ENCODE results near the gene SV2C. TPM values are rescaled to one million over a fixed set of nuclear protein-coding genes. Genes with fewer than 3 reads are reported as not detected.
"Not testable (repeated sequence)": the region's sequence is repeated elsewhere in the genome, so short reads cannot be mapped to it uniquely, and the experiment has no call there.

The SV2C gene
- total RNA-seq, 1 donor from 2014 or later, result 0.15 TPM

DNA sequence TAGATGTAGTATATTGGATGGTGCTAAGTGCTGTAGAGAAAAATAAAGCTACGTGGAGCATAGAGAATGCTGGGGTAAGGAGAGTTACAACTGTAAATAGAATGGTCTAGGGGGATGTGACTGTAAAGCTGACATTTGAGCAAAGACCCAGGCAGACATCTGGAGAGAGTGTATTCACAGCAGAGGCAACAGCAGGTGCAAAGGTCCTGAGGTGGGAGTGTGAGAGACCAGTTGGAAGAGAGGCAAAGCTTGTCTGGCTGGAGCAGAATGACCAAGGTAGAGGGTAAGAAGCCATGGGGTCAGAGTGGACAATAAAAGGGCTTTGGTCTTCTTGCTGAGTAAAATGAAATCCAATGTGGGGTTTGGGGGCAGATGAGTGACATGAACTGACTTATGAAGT, 227.0 kb downstream of the SV2C start:
- H3K36me3 Mint-ChIP-seq (ENCODE audit: low read depth, unreplicated experiment), result no peaks in the 10 kb centered on the region
- DNase-seq (ENCODE audit: low spot score), result no peak
- no peak overlapping the region for H3K27ac Mint-ChIP-seq (ENCODE audit: unreplicated experiment)
- H3K4me1 Mint-ChIP-seq (ENCODE audit: unreplicated experiment), result peaks cover 10% of the 10 kb centered on the region
- TF ChIP-seq, protein P1, sequence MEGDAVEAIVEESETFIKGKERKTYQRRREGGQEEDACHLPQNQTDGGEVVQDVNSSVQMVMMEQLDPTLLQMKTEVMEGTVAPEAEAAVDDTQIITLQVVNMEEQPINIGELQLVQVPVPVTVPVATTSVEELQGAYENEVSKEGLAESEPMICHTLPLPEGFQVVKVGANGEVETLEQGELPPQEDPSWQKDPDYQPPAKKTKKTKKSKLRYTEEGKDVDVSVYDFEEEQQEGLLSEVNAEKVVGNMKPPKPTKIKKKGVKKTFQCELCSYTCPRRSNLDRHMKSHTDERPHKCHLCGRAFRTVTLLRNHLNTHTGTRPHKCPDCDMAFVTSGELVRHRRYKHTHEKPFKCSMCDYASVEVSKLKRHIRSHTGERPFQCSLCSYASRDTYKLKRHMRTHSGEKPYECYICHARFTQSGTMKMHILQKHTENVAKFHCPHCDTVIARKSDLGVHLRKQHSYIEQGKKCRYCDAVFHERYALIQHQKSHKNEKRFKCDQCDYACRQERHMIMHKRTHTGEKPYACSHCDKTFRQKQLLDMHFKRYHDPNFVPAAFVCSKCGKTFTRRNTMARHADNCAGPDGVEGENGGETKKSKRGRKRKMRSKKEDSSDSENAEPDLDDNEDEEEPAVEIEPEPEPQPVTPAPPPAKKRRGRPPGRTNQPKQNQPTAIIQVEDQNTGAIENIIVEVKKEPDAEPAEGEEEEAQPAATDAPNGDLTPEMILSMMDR (IDR thresholded peaks at IDR 0.05; ENCODE audit: unreplicated experiment), result no peak
- H3K27me3 Mint-ChIP-seq (ENCODE audit: unreplicated experiment), result no peaks in the 10 kb centered on the region
- no peak overlapping the region for H3K4me3 Mint-ChIP-seq (ENCODE audit: unreplicated experiment)
- no peaks in the 10 kb centered on the region for H3K9me3 Mint-ChIP-seq (ENCODE audit: unreplicated experiment)

- peaks cover 1% of the 10 kb centered on the region for H3K27me3 Mint-ChIP-seq (ENCODE audit: unreplicated experiment)
- H3K27ac Mint-ChIP-seq (ENCODE audit: unreplicated experiment), result no peak overlapping the region
- peaks cover 13% of the 10 kb centered on the region for H3K4me1 Mint-ChIP-seq (ENCODE audit: unreplicated experiment)
- no peak overlapping the region for H3K4me3 Mint-ChIP-seq (ENCODE audit: unreplicated experiment)
- H3K36me3 Mint-ChIP-seq (ENCODE audit: low read depth, unreplicated experiment), result no peaks in the 10 kb centered on the region
- no peak for DNase-seq (ENCODE audit: low spot score)
- TF ChIP-seq, protein P1 (IDR thresholded peaks at IDR 0.05; ENCODE audit: unreplicated experiment), result no peak
- H3K9me3 Mint-ChIP-seq (ENCODE audit: unreplicated experiment), result no peaks in the 10 kb centered on the region
Measured at GRCh38 chr5:76312783-76313182, 229.6 kb downstream of the SV2C start.

GRCh38 chr5:76314643-76315042, 231.5 kb downstream of the SV2C start:
- Mint-ChIP-seq H3K4me3 (ENCODE audit: unreplicated experiment) (no peak overlapping the region), H3K4me1 (ENCODE audit: unreplicated experiment) (peaks cover 17% of the 10 kb centered on the region), H3K27me3 (ENCODE audit: unreplicated experiment) (peaks cover 1% of the 10 kb centered on the region), H3K9me3 (ENCODE audit: unreplicated experiment) (no peaks in the 10 kb centered on the region), H3K36me3 (ENCODE audit: low read depth, unreplicated experiment) (no peaks in the 10 kb centered on the region), H3K27ac (ENCODE audit: unreplicated experiment) (no peak overlapping the region)
- DNase-seq (ENCODE audit: low spot score), result no peak
- TF ChIP-seq, protein P1 (IDR thresholded peaks at IDR 0.05; ENCODE audit: unreplicated experiment), result no peak

DNA sequence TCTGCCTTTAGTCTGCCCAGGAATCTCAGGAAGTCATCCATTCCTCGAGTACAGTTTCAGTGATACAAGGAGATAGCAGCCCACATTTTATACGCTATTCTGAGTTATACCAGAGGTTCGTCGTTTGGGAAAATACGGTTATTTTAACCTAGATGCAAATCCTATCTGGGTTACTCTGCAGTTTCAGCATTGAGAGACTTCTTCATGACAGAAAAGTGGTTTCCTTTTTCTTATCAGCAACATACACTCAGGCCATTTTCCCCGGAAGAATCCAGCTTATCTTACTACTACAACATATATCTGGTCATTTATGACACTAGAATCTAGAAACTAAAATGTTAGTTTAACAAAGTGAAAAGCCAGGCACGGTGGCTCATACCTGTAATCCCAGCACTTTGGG, 236.5 kb downstream of the SV2C start:
- TF ChIP-seq, protein P1 (IDR thresholded peaks at IDR 0.05; ENCODE audit: unreplicated experiment), result no peak
- Mint-ChIP-seq H3K27me3 (ENCODE audit: unreplicated experiment) (peaks cover 1% of the 10 kb centered on the region), H3K36me3 (ENCODE audit: low read depth, unreplicated experiment) (peaks cover 5% of the 10 kb centered on the region), H3K27ac (ENCODE audit: unreplicated experiment) (peak overlapping the region; percentile 28), H3K4me3 (ENCODE audit: unreplicated experiment) (no peak overlapping the region), H3K4me1 (ENCODE audit: unreplicated experiment) (peaks cover 18% of the 10 kb centered on the region), H3K9me3 (ENCODE audit: unreplicated experiment) (no peaks in the 10 kb centered on the region)
- DNase-seq (ENCODE audit: low spot score), result no peak

GRCh38 chr5:76323494-76323893, 240.3 kb downstream of the SV2C start:
- not testable (repeated sequence) for H3K9me3 Mint-ChIP-seq (ENCODE audit: unreplicated experiment); H3K27me3 Mint-ChIP-seq (ENCODE audit: unreplicated experiment); H3K4me3 Mint-ChIP-seq (ENCODE audit: unreplicated experiment); H3K27ac Mint-ChIP-seq (ENCODE audit: unreplicated experiment); DNase-seq (ENCODE audit: low spot score); H3K36me3 Mint-ChIP-seq (ENCODE audit: low read depth, unreplicated experiment)
- peaks cover 51% of the 10 kb centered on the region for H3K4me1 Mint-ChIP-seq (ENCODE audit: unreplicated experiment)

GRCh38 chr5:76325326-76325725, 242.1 kb downstream of the SV2C start:
- H3K9me3 Mint-ChIP-seq (ENCODE audit: unreplicated experiment), result no peaks in the 10 kb centered on the region
- H3K4me1 Mint-ChIP-seq (ENCODE audit: unreplicated experiment), result peaks cover 40% of the 10 kb centered on the region
- peaks cover 5% of the 10 kb centered on the region for H3K36me3 Mint-ChIP-seq (ENCODE audit: low read depth, unreplicated experiment)
- TF ChIP-seq, protein P1 (IDR thresholded peaks at IDR 0.05; ENCODE audit: unreplicated experiment), result no peak
- H3K27ac Mint-ChIP-seq (ENCODE audit: unreplicated experiment), result peak overlapping the region; percentile 77
- H3K4me3 Mint-ChIP-seq (ENCODE audit: unreplicated experiment), result no peak overlapping the region
- no peak for DNase-seq (ENCODE audit: low spot score)
- peaks cover 3% of the 10 kb centered on the region for H3K27me3 Mint-ChIP-seq (ENCODE audit: unreplicated experiment)
